ENCODE measurements around the gene KRT20.

DNA sequence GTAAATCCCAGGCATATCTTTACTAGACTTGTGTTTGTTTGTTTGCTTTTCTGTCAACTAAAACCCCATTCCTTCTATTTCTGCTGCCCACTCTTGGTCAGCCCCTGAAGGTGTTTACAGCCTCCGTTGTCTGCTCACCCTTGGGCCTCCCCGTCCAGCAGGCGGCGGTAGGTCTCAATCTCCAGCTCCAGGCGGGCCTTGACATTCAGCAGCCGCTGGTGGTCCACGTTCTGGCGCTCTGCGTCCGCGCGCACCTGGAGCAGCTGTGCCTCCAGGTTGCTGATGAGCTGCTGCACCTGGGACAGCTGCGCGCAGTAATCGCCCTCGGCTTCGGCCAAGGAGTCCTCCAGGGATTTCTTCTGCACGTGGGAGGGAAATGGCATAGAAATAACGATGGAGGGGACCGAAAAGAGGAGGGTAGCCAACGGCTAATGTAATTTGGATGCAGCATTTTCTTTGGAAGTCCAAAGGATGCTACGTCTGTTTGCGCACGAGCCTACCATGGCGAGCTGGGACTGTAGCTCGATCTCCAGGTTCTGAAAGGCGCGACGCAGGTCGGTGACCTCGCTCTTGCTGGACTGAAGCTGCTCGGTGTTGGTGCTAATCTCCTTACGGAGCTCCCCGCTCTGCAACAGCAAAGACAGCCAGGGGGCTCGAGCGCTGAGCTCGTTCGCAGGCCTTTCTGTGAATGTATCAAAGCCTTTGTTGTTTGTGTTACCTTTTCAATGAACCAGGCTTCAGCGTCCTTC is 21.9 kb downstream of the KRT20 start:
- TF ChIP-seq ZNF207 (IDR thresholded peaks at IDR 0.05; ENCODE audit: borderline replicate concordance), result no peak
- TF ChIP-seq, protein P1, sequence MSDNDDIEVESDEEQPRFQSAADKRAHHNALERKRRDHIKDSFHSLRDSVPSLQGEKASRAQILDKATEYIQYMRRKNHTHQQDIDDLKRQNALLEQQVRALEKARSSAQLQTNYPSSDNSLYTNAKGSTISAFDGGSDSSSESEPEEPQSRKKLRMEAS (IDR thresholded peaks at IDR 0.05), result no peak
- TF ChIP-seq TCF7L2 (IDR thresholded peaks at IDR 0.05; ENCODE audit: low read depth, low read length), result no peak
- TF ChIP-seq TARDBP (CRISPR knock-in tag; IDR thresholded peaks at IDR 0.05), result no peak
- no peak for TF ChIP-seq FOXM1 (CRISPR knock-in tag; IDR thresholded peaks at IDR 0.05)

Data from HepG2 (cell line).